ENCODE measurements around the gene ATM.
"Not testable (repeated sequence)": the region's sequence is repeated elsewhere in the genome, so short reads cannot be mapped to it uniquely, and the experiment has no call there.

Gene ATM

GRCh38 chr11:108286956-108287355 lies 64.1 kb downstream of the ATM start:
- DNase-seq (ENCODE audit: low read depth), result no peak

DNA sequence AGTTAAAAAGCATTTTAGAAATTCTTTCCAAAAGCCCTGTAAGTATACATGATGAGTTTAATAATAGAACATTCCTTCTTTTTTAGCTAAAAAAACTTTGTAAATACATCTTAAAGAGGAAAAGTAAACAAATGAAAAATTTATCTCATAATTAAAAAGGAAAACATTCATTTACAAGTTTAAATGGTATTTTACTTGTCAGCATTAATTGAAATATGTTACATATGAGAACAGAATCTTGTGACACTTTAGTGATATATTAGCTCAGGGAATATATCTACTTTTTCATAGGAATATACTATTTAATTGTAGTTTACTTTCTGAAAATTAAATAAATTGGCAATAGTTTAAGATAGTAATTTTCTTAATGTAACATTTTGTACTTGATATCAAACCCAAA lies 66.2 kb downstream of the ATM start:
- not testable (repeated sequence) for DNase-seq (ENCODE audit: low read depth)

DNA sequence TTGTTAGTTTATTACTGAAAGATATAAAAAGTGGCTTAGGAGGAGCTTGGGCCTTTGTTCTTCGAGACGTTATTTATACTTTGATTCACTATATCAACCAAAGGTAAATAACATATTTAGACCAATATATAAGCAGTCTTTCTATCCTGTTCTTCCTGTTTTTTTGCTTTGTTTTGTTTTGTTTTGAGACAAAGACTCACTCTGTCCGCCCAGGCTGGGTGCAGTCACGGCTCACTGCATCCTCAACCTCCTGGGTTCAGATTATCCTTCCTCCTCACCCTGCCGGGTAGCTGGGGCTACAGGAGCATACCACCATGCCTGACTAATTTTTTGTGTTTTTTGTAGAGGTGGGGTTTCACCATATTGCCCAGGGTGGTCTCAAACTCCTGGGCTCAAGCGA lies 66.8 kb downstream of the ATM start:
- no peak for DNase-seq (ENCODE audit: low read depth)

GRCh38 chr11:108293229-108293628 lies 70.4 kb downstream of the ATM start:
- DNase-seq (ENCODE audit: low read depth), result no peak

- no peak for DNase-seq (ENCODE audit: low read depth)
Observed at GRCh38 chr11:108302121-108302785, 79.4 kb downstream of the ATM start.

GRCh38 chr11:108307751-108308150 lies 84.9 kb downstream of the ATM start:
- DNase-seq (ENCODE audit: low read depth), result no peak

DNA sequence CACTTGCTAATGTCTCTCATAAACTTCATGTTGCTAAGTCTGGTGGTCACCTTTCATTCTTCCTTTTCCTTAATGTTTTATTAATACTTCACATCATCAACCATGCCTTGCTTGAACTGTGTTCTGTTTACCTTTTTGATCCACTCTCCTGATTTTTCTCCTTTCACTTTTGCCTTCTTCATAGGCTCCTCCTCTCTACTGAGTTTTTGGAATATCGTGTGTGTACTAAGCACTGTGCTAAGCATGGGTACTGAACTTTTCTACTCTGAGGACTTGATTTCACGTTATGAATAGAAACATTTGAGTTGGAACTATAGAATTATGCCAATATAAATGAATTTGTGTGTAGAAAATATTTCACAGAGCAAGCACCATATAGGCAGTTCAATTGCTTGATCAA lies 90.6 kb downstream of the ATM start:
- DNase-seq (ENCODE audit: low read depth), result no peak

DNA sequence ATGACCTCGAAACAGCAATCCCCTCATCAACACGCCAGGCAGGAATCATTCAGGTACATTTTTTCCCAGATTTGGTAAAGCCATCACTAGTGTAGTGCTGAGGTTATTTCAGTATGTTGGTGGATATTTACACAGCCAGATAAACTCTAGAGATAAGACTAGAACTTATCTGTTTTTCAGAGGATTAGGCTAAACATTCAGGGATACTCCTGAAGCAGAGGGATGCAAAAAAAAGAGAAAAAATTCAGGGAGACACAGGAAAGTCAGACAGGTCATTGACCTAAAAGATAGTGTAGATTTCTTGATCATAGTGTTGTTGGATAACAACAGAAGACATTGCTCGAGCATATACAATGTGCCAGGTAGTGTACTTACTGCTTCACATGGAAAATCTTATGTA lies 93.2 kb downstream of the ATM start:
- DNase-seq (ENCODE audit: low read depth), result no peak

- DNase-seq (ENCODE audit: low read depth), result no peak
Observed at GRCh38 chr11:108319541-108320145, 96.8 kb downstream of the ATM start.

GRCh38 chr11:108322666-108323065 lies 99.8 kb downstream of the ATM start:
- no peak for DNase-seq (ENCODE audit: low read depth)

DNA sequence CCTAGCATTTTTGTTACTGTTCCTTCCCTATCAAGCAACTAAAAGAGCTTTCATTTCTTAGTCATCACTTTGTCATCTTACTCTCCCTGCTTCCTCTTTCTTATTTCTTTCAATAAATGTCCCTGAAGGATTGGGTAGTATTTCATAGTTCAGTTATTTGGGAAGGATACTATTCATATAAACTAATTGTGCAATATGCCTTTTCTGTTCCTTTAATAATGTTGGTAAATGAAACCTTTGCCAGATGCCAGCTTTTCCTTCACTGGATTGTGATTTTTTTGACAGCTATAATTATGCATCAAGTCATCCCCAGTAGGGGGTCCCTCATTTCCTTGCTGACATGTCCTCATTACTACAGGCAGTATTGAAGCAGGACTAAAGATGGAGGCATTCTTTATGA lies 101.7 kb downstream of the ATM start:
- DNase-seq (ENCODE audit: low read depth), result no peak

DNA sequence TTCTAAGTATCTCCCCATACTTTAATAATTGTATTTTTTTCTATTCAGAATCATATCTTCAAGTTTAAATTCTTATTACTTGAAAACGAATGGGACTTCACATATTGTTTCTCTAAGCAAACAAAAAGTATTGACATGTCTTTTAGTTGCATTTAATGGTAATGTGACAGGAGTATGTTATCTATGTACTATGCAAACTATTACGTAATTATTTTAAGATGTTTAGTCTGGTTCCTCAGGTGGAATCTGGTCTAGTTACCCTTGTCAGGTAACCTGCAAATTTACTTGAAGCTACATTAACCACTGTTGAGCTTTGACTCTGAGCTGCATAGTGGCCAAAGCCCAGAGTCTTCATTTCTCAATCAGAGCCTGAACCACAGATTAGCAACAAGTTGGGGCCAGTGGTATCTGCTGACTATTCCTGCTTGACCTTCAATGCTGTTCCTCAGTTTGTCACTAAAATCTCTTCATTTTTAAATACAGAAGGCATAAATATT lies 110.6 kb downstream of the ATM start:
- no peak for DNase-seq (ENCODE audit: low read depth)

GRCh38 chr11:108338750-108339149 lies 115.9 kb downstream of the ATM start:
- DNase-seq (ENCODE audit: low read depth), result no peak

DNA sequence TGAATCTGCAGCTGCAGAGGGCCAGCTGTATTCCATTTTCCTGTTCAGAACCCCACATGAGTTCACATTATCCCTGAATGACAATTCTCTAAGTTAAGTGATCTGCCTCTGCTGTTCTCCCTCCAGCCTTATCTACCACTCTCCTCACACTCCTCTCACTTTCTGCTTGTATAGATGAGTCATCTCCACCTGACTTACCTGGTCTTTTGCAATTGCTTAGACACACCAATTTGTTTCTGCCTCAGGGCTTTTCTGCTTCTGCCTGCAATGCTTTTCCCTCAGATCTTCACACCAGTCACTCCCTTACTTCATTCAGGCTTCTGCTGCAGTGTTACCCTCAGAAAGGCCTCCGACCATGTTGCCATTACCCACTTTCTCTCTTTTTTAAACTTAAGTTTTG lies 118.1 kb downstream of the ATM start:
- no peak for DNase-seq (ENCODE audit: low read depth)

DNA sequence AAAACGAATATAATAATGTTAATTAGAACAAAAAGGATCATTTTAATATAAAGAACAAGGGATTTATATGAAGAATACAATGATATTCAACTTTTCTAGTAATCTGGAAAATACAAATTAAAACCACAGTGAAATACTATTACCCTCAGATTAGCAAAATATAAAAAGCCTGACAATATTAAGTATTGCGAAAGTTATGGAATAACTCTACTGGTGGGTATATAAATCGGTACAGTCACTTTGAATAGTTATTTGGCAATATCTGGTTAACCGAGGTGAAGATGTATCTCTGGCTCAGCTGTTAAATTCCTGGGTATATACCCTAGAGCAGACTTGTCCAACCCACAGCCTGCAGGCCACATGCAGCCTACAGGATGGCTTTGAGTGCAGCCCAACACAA lies 118.8 kb downstream of the ATM start:
- DNase-seq (ENCODE audit: low read depth), result no peak

DNA sequence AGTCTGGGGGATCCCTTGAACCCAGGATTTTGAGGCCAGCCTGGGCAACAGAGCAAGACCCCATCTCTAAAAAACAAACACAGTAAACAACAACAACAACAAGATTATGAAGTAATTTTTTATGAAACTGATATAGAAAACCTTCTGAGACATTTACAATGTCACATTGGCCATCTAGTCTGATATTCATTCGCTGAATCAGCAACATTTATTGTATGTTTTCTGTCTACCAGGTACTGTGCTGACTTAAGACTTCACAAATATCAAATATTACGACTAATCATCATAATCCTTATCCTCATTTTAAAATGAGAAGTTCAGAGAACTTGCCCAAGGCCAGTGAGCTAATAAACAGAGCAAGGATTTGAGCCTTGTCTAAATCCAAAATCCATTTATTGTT lies 120.8 kb downstream of the ATM start:
- no peak for DNase-seq (ENCODE audit: low read depth)

DNA sequence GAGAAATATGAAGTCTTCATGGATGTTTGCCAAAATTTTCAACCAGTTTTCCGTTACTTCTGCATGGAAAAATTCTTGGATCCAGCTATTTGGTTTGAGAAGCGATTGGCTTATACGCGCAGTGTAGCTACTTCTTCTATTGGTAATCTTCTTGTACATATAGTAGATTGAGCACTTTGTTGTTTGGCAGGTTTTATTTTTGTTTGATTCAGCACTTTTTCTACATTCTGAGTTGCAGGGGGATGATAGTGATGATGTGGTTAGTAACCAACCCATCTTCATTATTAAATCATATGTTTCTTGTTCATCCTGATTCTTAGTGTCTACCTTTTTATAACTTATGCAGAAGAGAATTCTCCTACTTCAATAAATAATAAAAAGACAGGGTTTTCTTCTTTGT lies 122.9 kb downstream of the ATM start:
- DNase-seq (ENCODE audit: low read depth), result no peak

DNA sequence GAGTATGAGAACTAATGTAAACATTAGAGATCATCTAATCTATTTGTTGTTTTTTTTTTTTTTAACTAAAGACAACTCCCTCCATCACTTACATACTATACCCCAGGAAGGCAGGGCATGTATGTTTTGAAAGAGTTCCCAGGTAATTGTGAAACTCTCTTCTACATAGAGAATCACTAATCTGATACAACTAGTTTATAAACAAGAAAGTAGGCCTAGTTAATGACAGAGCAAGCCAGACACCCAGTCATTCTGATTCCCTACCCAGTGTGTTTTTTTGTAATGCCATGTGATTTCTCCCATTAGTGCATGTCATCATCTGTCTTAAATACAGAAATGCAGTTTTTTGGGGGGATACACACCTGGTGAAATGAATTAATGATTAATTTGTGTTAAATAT lies 123.6 kb downstream of the ATM start:
- DNase-seq (ENCODE audit: low read depth), result no peak

DNA sequence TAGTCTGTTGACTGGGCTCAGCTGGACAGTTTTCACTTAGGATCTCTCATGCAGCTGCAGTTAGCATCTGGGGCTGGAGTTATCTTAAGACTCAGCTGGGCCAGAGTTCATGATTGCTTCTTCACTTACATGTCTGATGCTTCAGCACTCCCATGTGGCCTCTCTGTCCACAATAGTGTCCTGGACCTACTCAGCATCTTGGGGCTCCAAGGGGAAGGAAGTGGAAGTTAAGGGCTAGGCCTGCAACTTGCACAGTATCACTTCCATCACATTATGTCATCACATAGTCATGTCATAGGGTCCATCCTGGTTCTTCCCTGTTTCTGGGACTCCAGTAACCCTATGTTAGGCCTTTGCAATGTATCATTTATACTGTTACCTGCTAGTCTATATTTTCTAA lies 128.6 kb downstream of the ATM start:
- DNase-seq (ENCODE audit: low read depth), result no peak

DNA sequence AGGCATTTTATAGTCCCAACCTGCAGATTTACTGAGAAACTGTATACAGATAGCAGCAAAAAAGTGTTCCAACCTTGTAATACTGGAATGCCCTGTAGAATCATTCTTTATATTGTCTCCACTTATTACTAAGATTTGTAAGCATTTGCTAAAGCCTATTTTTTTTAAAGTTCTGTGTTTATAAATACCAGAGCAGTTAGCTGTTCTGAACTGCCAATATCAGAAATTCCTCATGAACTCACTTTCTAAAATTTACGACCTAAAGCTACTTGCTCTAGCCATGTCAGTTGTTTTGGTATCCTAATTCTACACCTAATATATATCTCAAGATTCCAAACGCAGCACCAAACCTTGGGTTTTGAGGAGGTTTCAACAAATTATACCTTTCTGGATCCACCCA lies 141.3 kb downstream of the ATM start:
- no peak for DNase-seq (ENCODE audit: low read depth)

- DNase-seq (ENCODE audit: low read depth), result no peak
Observed at GRCh38 chr11:108368134-108368533, 145.3 kb downstream of the ATM start.

GRCh38 chr11:108369064-108369463 lies 146.2 kb downstream of the ATM start:
- no peak for DNase-seq (ENCODE audit: low read depth)

DNA sequence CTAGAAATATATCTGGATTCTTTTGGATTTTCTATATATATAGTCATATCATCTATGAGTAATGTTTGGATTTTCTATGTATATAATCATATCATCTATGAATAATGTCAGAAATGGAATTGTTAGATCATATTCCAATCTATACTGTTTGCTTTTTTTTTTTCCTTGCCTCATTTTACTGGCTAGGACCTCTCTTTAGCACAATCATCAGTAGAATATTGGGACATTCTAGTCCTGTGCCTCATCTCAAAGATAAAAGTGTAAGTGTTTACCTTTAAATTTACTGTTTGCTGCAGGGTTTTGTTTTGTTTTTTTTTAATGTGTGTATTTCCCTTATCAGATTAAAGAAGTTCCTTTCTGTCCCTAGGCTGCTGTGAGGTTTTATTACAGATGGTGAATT lies 147.4 kb downstream of the ATM start:
- no peak for DNase-seq (ENCODE audit: low read depth)

GRCh38 chr11:108370990-108371389 lies 148.1 kb downstream of the ATM start:
- no peak for DNase-seq (ENCODE audit: low read depth)

All from stimulated activated CD8-positive, alpha-beta memory T cell treated with anti-CD3 and anti-CD28 coated beads, Interleukin-15, amount 100 ng/mL, for 1 hour (primary cell).